HFFc6 (cell line): ENCODE data around the gene CTNND2. TPM values are rescaled to one million over a fixed set of nuclear protein-coding genes. Genes with fewer than 3 reads are reported as not detected.

Source experiments
- DNase-seq: peaks from one replicate; pipeline ENCODE4 v3.0.0-alpha.2; 2018
- H3K27ac Mint-ChIP-seq: 2 replicates; pipeline ENCODE4 v1.8.0; 2020; ENCODE audit warnings: mild to moderate bottlenecking, mixed read lengths
- H3K27me3 Mint-ChIP-seq: 2 replicates; pipeline ENCODE4 v1.8.0; 2021; ENCODE audit warnings: mild to moderate bottlenecking, moderate library complexity, mixed read lengths; ENCODE audit not compliant: insufficient read depth
- H3K36me3 Mint-ChIP-seq: 2 replicates; pipeline ENCODE4 v1.8.0; 2021; ENCODE audit warnings: low read depth, mixed read lengths
- H3K4me1 Mint-ChIP-seq: 2 replicates; pipeline ENCODE4 v1.8.0; 2020; ENCODE audit warnings: low read depth, mixed read lengths
- H3K4me3 Mint-ChIP-seq: 2 replicates; pipeline ENCODE4 v1.8.0; 2020; ENCODE audit warnings: mild to moderate bottlenecking, moderate library complexity, mixed read lengths
- H3K9me3 Mint-ChIP-seq: 2 replicates; pipeline ENCODE4 v1.8.0; 2020; ENCODE audit warnings: mild to moderate bottlenecking, mixed read lengths
- CTCF ChIP-seq: fragments of 200-600 bp; sonication (generic); IDR thresholded peaks from 2 replicates; pipeline ENCODE4 v1.5.0; 2021; ENCODE audit warnings: antibody characterized with exemption, mild to moderate bottlenecking
- total RNA-seq, 6 experiments: library from RNA; stranded (reverse); fragmentation: NEBNext Ultra II Directional; extraction: Animal tissue kit (Norgen Biotek cat#: 25700); gene quantifications; 2 replicates in 1 of 6; 3 replicates in 5 of 6; pipeline ENCODE4 v1.2.3, GENCODE V29; 2021

CTNND2 gene
- total RNA-seq, 6 experiments from 2014 or later, result not detected

DNA sequence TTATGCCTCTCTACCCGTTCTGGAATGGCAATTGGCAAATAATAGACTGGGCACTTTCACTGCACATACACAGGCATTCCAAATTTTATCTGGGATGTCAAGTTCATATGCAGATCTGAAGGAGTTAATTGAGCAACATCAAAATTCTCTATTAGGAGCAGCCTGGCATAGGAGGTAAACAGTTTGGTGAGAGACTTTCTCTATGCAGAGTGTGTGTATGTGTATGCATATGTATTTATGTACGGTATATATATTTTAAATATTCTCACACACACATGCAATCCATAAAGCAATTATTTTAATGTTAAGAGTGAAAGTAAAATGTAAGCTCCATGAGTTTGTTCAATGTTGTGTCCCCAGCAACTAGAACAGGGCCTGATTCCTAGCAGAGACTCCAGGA lies 517.8 kb downstream of the CTNND2 start:
- Mint-ChIP-seq H3K4me3 (no peak overlapping the region), H3K27me3 (peaks cover 2% of the 10 kb centered on the region; the same call in 1 of the 2 replicates), H3K9me3 (peaks cover 11% of the 10 kb centered on the region; the same call in 1 of the 2 replicates), H3K27ac (no peak overlapping the region), H3K36me3 (no peaks in the 10 kb centered on the region), H3K4me1 (no peaks in the 10 kb centered on the region; the same call in 1 of the 2 replicates)
- no peak for TF ChIP-seq CTCF
- DNase-seq, result no peak

- Mint-ChIP-seq H3K9me3 (peaks cover 11% of the 10 kb centered on the region; the same call in 1 of the 2 replicates), H3K36me3 (no peaks in the 10 kb centered on the region), H3K4me3 (no peak overlapping the region), H3K27ac (no peak overlapping the region), H3K27me3 (peaks cover 2% of the 10 kb centered on the region; the same call in 1 of the 2 replicates), H3K4me1 (no peaks in the 10 kb centered on the region; the same call in 1 of the 2 replicates)
- DNase-seq, result no peak
- no peak for TF ChIP-seq CTCF
These were observed 518.3 kb downstream of the CTNND2 start for GRCh38 chr5:11385901-11386293.

DNA sequence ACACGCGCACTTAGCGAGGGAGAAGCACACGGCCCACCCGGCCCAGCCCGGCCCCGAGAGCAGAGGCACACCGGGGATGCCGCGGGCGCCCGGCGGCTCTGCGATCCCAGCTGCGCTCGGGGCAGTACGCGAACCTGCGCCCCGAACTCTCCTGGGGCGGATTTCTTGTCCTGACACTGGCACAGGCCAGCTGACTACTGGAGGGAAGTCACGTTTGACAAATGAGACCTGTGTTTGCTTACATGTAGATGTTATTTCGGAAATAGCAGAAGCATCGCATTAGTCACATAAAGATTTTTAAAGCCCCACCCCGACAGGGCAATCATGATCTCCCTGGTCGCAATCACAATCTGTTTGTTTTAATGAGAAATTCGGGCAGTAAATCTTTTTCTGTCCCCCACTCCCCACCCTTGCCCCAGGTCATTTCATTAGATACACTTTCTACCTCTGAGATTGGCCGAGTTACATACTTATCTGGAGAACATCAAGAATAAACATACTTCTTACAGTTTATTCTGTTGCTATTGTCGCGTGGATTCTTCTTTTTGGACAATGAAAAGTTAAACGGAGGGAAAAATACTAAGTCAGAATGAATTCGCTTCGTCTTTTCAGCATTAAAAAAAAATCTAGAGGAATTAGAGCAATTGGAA lies 518.9 kb downstream of the CTNND2 start:
- DNase-seq, result no peak
- Mint-ChIP-seq H3K4me1 (no peaks in the 10 kb centered on the region; the same call in 1 of the 2 replicates), H3K36me3 (no peaks in the 10 kb centered on the region), H3K9me3 (peaks cover 11% of the 10 kb centered on the region; the same call in 1 of the 2 replicates), H3K27ac (no peak overlapping the region), H3K4me3 (no peak overlapping the region), H3K27me3 (peaks cover 2% of the 10 kb centered on the region; the same call in 1 of the 2 replicates)
- TF ChIP-seq CTCF, result no peak

GRCh38 chr5:11384441-11385250 lies 519.6 kb downstream of the CTNND2 start:
- no peak for DNase-seq
- Mint-ChIP-seq H3K4me1 (no peaks in the 10 kb centered on the region), H3K27me3 (peaks cover 4% of the 10 kb centered on the region; the same call in 1 of the 2 replicates), H3K4me3 (no peak overlapping the region), H3K27ac (no peak overlapping the region), H3K36me3 (no peaks in the 10 kb centered on the region), H3K9me3 (peaks cover 15% of the 10 kb centered on the region; the same call in 1 of the 2 replicates)
- no peak for TF ChIP-seq CTCF

- no peak for DNase-seq
- Mint-ChIP-seq H3K27me3 (peaks cover 4% of the 10 kb centered on the region; the same call in 1 of the 2 replicates), H3K9me3 (peaks cover 17% of the 10 kb centered on the region; the same call in 1 of the 2 replicates), H3K27ac (no peak overlapping the region), H3K36me3 (no peaks in the 10 kb centered on the region), H3K4me3 (no peak overlapping the region), H3K4me1 (no peaks in the 10 kb centered on the region)
- TF ChIP-seq CTCF, result no peak
These were observed 520.6 kb downstream of the CTNND2 start for GRCh38 chr5:11383506-11384095.
